Measurements from ENCODE around the gene MAP2K5.

MAP2K5 gene

GRCh38 chr15:67560320-67560719 is 17.8 kb downstream of the MAP2K5 start:
- no peak for DNase-seq

GRCh38 chr15:67563092-67563491 is 20.6 kb downstream of the MAP2K5 start:
- DNase-seq, result no peak

DNA sequence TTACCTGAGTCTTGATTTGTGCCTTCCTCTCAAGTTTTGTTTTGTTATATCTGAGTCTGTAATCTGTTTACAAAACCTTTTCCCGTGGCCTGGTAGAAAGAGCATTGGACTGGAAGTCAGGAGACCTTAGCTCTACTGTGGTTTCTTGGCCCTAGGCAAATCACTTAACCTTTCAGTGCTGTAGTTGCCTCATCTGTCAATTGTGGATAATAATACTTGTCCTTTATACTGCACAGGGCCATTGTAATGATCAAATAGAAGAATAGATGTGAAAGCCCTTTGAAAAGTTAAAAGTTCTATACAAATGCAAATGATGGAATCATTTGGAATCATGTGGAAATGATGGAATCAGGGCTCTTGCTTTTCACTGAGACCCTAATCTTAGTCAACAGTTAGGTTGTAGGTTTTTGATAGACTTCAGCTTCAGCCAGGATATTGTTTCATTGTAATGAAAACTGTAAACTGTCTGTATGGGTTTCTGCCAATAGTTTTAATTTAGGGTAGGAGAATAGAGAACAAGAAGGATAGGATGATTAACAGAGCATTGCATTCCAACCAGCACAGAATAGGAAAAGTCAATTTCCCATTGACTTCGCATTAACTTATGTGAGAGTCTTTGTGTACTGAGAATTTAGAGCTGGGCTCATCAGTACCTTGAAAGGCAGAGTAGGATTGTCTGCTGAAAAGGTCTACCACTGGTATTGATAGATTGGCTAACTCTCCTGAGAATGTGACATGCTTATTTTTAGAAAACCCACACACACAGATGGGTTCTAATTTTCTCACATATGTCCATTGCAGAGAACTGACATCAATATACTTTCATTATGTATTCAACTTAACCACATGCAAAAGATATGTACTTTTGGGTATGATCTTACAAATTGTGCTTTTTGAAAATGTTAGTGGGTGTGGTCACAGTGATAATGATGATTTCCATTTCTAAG is 21.8 kb downstream of the MAP2K5 start:
- DNase-seq, result no peak

DNA sequence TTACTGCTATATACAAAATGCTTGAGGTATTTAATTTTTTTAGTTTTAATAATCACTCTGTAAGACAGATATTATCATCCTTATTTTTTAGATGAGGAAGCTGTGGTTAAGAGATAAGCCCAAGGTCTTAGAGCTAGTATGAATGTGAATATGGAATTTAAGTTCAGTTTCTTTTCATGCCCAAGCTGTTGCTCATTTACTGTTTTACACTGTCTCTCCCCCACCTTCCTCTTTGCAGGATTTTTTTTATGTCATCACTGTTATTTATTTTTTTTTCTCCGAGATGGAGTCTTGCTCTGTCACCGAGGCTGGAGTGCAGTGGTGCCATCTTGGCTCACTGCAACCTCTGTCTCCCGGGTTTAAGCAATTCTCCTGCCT is 22.5 kb downstream of the MAP2K5 start:
- no peak for DNase-seq

- DNase-seq, result no peak
These were observed 27.2 kb downstream of the MAP2K5 start for GRCh38 chr15:67569668-67570067.

DNA sequence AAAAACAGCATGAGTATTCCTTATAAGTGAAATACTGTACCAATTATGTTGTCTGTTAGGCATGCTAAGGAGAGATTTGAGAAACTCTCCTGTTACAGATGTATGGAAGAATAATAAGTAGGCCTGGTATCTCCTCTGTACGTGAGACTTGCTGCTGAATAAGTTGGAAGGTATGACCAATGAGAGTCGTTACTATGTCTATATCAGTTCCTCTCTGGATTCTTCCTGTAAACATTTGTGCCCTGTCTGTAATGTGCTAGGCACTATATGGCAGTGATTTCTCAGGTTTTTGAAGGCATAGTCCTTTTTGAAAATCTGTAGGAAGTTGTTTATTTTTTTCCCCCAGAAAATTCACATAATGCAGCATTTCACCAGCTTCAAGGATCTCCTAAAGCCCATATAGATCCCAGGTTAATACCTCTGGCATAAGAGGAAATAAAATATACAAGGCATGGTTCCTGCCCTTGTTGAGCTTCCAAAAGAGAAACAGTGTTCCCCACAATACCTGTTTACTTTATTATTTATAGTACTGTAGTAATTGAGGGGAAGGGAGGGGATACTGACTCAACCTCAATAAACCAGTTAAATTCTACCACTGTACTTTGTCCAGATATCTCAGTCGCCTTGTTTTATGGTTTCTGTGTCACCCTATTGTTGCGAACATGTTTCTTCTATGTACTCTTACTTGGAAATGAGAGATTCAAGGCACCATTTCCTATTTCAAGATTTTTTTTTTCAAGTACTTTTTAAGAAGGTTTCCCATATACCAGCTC is 28.6 kb downstream of the MAP2K5 start:
- DNase-seq, result no peak

GRCh38 chr15:67571648-67572415 is 29.3 kb downstream of the MAP2K5 start:
- DNase-seq, result no peak

DNA sequence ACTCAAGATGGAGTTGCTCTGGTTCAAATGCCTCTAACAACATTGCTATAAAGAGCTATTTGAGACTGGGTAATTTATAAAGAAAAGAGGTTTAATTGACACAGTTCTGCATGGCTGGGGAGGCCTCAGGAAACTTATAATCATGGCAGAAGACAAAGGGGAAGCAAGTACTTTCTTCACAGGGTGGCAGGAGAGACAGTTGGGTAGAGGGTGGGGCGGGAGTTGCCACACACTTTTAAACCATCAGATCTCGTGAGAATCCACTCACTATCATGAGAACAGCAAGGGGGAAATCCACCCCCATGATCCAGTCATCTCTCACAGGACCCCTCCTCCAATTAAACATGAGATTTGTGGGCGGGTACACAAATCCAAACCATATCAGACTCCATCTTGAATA is 30.7 kb downstream of the MAP2K5 start:
- no peak for DNase-seq

DNA sequence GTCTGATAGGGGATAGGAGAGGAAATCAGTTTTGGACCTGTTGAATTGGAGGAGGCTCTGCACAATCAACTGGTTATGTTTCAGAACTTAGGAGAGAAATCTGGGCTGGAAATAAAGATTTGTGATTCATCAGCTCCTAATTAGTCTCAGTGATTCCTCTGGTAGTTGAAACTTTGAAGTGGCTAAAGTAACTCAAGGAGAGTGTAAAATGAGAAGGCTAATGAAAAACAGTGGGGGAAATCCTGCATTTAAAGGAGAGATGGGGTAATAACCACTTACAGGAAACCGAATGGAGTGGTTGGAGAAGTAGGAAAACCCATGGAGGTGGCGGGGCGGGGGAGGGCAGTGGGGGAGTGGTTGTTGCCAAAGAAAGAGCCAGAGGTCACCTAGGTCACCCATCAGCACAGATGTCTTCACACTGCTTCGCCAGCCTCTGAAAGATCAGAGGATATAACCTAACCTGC is 32.6 kb downstream of the MAP2K5 start:
- DNase-seq, result no peak

DNA sequence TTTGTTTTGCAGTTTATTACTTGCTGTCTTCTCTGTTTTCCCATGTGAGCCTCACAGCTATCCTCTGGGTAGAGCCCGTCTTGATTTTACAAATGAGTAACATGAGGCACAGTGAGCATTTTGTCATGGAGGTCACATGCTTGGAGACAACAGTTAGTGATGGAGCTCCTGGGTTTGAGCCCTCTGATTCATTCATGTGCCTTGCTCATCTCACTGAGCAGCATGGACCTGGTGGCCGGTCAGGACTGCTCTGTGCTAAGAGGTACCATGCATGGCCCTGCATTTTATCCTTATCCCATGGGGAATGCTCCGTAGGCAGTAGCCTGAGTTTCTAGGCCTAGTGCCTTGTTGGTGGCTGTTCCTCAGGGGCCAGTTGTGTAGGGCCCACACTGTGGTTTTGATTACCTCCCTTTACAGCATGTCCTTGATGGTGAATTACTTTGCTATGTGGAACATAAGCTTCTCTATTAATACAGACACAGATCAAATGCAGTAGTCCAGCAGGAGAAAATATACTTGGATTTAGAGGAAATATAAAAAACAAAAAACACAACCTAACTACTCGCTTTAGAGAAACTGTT is 35.6 kb downstream of the MAP2K5 start:
- DNase-seq, result no peak

- DNase-seq, result no peak
These were observed 36.7 kb downstream of the MAP2K5 start for GRCh38 chr15:67579164-67579563.

DNA sequence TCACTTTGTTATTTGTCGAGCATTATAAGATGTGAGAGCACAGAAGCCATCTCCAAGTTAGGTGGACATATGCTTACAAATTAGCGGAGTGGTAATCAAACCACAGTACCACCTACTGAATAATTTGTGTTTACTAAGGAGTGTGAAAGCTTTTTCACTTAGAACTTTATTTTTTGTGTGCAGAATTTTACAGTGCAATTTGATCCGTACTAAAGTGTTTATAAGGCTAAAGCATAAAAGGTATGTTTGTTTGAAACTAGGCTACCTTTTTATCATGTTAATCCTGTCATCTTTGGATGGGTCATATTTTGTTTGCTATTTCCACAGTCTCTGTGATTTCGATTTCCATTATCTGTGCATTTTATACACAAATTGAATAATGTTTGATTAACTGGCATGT is 37.5 kb downstream of the MAP2K5 start:
- DNase-seq, result no peak

DNA sequence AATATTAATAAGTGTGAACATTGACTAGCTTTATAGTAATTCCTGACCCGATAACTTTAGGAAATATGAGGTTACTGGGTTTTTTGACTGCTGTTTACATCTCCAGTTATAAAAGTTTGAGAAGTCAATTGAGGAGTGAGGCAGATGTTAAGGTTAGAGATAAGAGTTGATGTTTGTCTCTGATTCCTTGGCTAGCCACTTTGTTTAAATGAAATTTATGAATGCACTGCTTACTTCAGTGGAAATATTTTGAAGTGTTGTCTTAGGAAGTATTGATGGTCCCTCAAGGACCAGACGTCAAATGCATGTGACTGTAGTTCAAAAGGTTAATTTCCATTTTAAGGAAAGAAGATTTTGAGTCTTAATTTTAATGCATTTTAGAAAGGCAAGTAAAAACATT is 41.7 kb downstream of the MAP2K5 start:
- DNase-seq, result no peak

DNA sequence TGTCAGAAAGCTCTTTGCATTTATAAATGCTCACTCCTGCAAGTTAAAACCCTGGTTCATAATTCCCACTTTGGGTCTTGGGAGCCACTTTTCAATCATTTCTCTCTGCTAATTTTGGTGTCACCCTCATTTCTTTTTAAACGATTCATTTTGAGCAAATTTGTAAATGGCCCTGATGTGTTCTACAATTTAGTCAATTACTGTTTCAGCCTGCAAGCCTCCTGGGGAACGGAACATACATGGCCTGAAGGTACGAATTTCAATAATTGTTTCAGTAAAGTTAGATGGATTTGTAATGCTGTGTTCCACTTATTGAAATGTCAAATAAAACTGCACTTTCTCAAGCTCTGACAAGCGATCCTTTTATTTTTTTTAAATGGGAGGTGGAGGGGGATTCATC is 43.2 kb downstream of the MAP2K5 start:
- DNase-seq, result no peak

- no peak for DNase-seq
These were observed 44.8 kb downstream of the MAP2K5 start for GRCh38 chr15:67587331-67587730.

DNA sequence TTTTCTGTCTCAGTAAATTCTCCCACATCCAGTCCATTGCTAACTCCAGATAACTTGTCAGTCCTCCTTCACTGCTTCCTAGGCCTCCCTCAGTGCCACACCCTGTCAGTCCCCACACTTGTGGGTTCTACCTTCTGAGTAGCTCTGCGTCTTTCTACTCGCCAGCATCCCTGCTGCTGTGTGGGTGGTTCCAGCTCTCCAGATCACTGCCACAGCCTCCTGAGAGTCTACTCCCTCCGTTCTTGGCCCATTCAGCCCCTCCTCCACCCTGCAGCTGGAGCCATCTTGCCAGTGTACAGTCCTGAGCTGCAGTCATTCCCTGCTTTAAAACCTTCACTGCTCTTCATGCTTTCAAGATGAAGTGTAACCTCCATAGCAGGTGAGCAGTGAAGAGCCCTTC is 45.3 kb downstream of the MAP2K5 start:
- no peak for DNase-seq

DNA sequence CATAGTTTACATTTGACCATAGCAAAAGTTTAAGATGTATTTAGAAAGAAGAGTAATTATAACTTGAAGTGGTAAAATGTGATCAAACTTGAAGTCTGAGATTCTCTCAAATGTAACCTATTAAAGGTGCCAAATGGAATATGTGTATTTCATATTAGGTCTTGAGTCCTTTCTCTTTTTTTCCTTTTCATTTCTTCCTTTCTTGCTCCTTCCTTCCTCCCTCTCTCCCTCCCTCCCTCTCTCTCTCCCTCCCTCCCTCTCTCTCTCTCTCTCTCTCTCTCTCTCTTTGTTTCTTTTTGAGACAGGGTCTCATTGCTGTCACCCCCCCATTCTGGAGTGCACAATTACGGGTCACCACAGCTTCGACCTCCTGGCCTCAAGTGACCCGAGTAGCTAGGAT is 47.7 kb downstream of the MAP2K5 start:
- DNase-seq, result no peak

- DNase-seq, result no peak
These were observed 49.7 kb downstream of the MAP2K5 start for GRCh38 chr15:67592245-67592644.

GRCh38 chr15:67593562-67593961 is 51.1 kb downstream of the MAP2K5 start:
- DNase-seq, result no peak

- no peak for DNase-seq
These were observed 52.3 kb downstream of the MAP2K5 start for GRCh38 chr15:67594770-67595169.

DNA sequence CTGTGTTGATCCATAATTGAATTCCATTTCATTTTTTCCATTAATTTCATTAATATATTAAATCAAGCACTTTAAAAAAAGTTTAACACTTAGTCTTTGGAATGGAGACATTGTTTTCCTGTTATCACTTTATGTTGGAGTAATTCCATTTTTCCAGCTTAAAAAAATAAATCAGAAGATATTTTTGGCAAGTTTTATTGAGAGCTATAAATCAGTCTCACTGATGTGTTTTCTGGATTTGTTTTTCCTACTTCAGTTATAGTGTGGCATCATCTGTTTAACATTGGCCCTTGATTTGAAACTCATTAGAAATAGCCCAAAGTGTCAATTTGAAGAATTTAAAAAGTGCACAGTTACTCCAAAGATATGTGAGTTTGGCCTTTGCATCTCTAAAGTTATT is 53.1 kb downstream of the MAP2K5 start:
- DNase-seq, result no peak

DNA sequence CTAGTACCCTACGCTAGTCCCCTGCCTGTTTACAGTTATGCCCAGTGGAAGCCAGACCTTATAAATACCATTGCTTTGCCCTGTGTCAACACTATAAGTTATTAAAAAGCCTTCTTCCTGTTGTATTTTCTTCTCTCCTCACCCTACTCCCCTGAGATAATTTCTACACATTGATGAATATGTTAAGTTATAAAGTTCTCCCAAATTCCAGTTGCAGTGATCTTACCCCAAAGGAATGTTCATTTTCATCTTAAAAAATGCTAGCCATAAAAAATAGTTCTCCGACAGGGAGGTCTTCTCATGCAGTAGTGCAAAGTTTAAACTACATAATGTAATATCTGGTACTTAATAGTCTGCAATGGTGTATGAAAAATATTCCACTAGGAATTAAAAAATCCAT is 58.6 kb downstream of the MAP2K5 start:
- no peak for DNase-seq

- no peak for DNase-seq
These were observed 60.6 kb downstream of the MAP2K5 start for GRCh38 chr15:67603063-67603462.
